Activated CD8-positive, alpha-beta memory T cell treated with anti-CD3 and anti-CD28 coated beads for 36 hours (primary cell): ENCODE measurements around the gene IRGC. TPM values are rescaled to one million over a fixed set of nuclear protein-coding genes. Genes with fewer than 3 reads are reported as not detected.

Source experiments
- CTCF ChIA-PET: fragments of 350-600 bp; sonication (Branson Sonifier 250); formaldehyde crosslinking; loops from one replicate; lab custom pipeline; 2021; ENCODE audit warnings: antibody characterized with exemption; lab: Charles Lee
- POLR2A ChIA-PET: fragments of 350-600 bp; sonication (Branson Sonifier 250); formaldehyde crosslinking; loops from one replicate; lab custom pipeline; 2021; ENCODE audit warnings: antibody characterized with exemption; lab: Charles Lee
- total RNA-seq, 2 experiments: library from RNA; stranded (reverse); gene quantifications; one replicate each; pipeline ENCODE4 v1.2.3, GENCODE V29; 2021

IRGC gene
- total RNA-seq, 2 experiments from 2014 or later, result not detected

DNA sequence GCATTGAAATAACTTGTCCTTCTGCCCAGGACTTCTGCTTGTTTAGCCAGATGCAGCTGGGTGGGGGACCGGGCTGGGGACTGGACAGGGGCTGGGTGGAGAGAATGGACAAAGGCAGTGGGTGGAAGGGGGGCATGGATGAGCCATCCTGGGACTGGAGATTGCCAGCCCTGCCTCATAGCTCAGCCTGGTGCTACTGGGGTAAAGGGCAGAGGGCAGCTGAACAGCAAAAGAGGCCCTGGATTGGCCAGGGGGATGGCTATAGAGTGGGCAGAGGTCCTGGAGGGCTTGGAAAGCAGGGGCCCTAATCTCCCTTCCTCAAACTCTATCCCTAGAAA, 28.2 kb upstream of the IRGC start:
- ChIA-PET CTCF (no interaction called here), POLR2A (no interaction called here)

DNA sequence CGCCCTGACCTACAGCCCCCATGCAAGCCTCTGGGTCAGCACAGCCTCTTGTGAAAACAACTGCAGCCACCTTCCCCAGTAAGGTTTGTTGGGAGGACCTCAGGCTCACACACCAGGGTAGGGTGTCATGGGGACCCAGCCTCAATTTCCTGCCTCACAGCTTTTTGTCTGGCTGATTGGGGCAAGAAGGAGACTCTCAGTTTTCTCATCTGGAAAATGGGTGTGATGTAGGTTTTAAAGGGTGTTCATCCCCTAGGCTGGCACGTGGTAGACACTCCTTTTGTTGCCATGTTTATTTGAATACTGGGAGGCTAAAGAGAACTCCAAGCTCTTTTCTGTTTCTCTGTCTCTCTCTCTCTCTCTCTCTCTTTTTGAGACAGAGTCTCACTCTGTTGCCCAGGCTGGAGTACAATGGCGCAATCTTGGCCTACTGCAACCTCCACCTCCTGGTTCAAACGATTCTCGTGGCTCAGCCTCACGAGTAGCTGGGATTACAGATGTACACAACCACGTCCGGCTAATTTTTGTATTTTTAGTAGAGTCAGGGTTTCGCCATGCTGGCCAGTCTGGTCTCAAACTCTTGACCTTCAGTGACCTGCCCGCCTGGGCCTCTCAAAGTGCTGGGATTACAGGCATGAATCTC, 27.7 kb upstream of the IRGC start:
- ChIA-PET CTCF (no interaction called here), POLR2A (no interaction called here)

DNA sequence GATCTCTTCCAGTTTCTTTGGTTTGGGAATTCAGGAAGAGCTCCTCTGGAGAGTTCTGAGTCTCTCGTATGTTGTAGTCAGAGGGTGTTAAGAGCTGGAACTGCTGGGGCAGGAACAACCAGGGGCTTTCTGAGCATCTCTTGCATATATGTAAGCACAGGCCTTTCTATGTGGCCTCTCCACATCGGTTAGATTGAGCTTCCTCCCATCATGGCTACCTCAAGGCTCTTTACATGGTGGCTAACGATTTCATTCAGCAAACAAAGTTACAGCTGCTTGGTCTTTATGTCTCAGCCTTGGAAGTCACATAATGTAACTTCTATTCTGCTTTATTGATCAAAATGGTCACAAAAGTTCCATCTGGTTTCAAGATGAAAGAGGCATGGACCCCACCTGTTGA, 25.4 kb upstream of the IRGC start:
- CTCF ChIA-PET, result interaction anchor here (0.6 kb wide), 2 partner anchors 17 to 490 kb away, joined by 3 to 7 read pairs; no protein-coding TSS in a partner anchor
- POLR2A ChIA-PET, result no interaction called here

DNA sequence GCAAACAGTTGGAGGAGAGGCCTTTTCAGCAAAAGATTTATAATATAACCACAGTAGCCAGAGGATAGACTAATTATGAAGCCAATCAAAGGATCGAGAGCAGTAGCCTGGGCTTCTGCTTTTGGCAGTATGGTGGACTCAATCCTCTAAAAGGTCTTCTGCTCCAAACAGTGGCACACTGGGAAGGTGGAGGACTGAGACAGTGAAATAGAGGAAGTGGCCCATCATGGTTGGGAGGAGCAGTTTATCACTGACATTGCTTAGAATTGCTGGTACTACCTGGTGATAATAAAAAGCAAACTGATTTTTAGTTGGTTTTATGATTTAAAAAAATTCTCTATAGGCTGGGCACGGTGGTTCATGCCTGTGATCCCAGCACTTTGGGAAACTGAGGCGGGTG, 25.0 kb upstream of the IRGC start:
- CTCF ChIA-PET, result interaction anchor here (0.6 kb wide), 1 partner anchor 489 kb away, joined by 7 read pairs; no protein-coding TSS in a partner anchor
- POLR2A ChIA-PET, result no interaction called here

GRCh38 chr19:43691755-43692154, 24.1 kb upstream of the IRGC start:
- CTCF ChIA-PET, result no interaction called here
- POLR2A ChIA-PET, result no interaction called here

DNA sequence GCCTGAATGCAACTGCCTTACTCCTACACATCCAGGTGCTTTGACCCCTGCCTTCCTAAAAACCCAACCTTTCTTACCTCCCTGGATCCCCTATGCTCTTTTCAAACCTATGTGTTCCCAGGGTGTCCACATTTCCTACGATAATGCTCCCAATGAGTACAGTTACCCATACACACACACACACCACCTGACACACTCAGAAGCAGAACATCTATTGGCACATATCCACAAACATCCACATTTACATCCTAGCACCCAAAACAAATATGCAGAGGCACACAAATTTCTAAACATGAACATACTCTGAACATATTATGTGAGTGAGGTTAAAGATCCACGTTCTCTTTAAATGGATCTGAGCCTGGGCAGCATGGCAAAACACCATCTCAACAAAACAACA, 23.5 kb upstream of the IRGC start:
- ChIA-PET CTCF (no interaction called here), POLR2A (no interaction called here)

DNA sequence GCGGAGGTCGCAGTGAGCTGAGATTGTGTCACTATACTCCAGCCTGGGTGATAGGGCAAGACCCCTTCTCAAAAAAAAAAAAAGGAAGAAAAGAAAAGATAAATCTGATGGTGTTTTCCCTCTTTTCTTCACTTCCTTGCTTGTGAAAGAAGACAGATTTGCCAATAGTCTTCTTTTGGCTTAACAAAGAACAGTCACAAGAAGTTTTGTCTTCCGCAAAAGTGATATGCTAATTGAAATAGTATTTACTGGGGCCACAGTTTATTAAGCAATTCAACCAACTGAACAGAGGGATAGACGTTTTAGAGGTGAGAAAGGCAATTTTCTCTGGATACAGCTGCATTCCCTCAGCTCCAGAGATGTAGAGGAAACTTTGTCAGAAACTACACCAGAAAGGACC, 23.0 kb upstream of the IRGC start:
- CTCF ChIA-PET, result no interaction called here
- POLR2A ChIA-PET, result no interaction called here

GRCh38 chr19:43694553-43694952, 21.3 kb upstream of the IRGC start:
- POLR2A ChIA-PET, result no interaction called here
- CTCF ChIA-PET, result no interaction called here

DNA sequence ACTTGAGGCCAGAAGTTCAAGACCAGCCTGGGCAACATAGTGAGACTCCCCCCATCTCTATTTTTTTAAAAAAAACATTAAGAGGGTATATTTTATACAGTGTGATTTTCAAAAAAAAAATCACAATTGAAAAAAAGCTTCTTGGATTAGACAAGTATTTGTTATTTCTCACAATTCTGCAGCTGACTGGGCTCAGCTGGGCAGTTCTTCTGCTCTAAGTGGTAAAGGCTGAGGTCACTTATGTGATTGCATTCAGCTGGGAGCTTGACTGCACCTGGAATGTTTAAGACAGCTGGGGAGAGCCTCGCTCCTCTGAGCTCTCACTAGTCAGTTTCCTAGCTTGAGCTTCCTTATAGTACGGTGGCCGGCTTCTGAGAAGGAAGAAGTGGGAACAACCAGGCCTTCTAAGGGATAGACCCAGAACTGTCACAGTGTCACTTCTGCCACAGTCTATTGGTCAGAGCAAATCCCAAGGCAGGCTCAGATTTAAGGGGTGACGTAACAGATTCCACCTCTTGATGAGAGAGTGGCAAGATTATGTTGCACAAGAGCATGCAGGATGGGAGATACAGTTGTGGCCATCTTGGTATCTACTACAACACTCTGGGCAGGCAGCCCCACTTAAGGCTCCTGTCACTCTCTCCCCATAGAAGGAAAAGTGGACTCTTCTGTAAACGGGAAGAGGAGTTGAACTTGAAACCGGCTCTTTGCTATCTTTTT, 19.7 kb upstream of the IRGC start:
- ChIA-PET CTCF (interaction anchor here (0.6 kb wide), 1 partner anchor 11 kb away, joined by 3 read pairs; no protein-coding TSS in a partner anchor), POLR2A (no interaction called here)

- ChIA-PET CTCF (no interaction called here), POLR2A (no interaction called here)
Measured at GRCh38 chr19:43697295-43697694, 18.6 kb upstream of the IRGC start.

GRCh38 chr19:43699506-43700394, 16.1 kb upstream of the IRGC start:
- ChIA-PET POLR2A (no interaction called here), CTCF (interaction anchor here (0.9 kb wide), 1 partner anchor 32 kb away, joined by 3 read pairs; no protein-coding TSS in a partner anchor)

- ChIA-PET CTCF (interaction anchor here (0.9 to 1.0 kb wide), 2 partner anchors 32 to 65 kb away, joined by 3 read pairs; no protein-coding TSS in a partner anchor), POLR2A (interaction anchor here (0.9 kb wide), 1 partner anchor 31 kb away, joined by 3 read pairs; the partner anchor contains the start of gene PLAUR)
Measured at GRCh38 chr19:43700395-43701000, 15.4 kb upstream of the IRGC start.

DNA sequence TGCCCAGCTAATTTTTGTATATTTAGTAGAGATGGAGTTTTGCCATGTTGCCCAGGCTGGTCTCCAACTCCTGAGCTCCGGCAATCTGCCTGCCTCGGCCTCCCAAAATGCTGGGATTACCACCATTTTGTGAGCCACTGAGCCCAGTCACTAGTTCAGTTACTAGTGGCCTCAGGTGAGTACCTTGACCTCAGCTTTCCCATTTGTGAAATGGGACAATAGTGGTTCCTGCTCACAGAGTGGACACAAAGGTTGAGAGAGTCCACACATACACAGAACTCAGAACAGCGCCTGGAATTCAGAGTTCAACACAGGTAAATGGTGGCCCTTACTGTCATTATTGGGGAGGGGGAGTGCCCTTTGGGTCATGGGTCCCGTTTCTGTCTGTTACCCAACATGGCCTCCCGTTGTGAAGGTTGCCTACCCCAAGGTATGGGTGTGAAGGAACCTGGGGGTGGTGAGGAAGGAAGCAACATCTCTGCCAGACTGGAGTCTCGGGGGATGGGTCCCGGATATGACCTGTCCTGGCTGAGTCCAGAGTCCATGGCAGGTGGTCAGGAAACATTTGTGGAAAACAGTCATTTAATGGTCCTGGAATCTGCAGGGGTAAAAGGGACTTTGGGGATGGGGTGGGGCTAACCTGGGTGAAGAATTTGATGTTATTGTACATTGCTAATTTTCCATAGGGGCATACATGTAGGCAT, 11.7 kb upstream of the IRGC start:
- ChIA-PET POLR2A (interaction anchor here (0.6 kb wide), 1 partner anchor 60 kb away, joined by 4 read pairs; no protein-coding TSS in a partner anchor), CTCF (interaction anchor here (1.4 kb wide), 1 partner anchor 28 kb away, joined by 3 read pairs; no protein-coding TSS in a partner anchor)

DNA sequence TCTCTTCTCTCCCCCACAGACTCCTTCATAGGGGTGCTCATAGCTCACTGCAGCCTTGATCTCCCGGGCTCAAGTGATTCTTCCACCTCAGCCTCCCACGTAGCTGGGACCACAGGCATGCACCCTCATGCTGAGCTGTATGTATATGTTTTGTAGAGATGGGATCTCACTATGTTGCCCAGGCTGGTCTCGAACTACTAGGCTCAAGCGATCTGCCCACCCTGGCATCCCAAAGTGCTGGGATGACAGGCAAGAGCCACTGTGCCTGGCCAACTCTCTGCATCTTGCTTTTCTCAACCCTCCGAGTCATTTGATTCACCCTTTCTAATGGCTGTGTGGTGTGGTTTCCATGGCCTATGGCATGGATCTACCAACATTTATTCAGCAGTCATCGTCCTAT, 10.1 kb upstream of the IRGC start:
- ChIA-PET POLR2A (no interaction called here), CTCF (no interaction called here)

GRCh38 chr19:43707158-43707712, 8.6 kb upstream of the IRGC start:
- POLR2A ChIA-PET, result no interaction called here
- CTCF ChIA-PET, result interaction anchor here (0.7 kb wide), 1 partner anchor 14 kb away, joined by 4 read pairs; no protein-coding TSS in a partner anchor

GRCh38 chr19:43708716-43709115, 7.2 kb upstream of the IRGC start:
- CTCF ChIA-PET, result no interaction called here
- POLR2A ChIA-PET, result no interaction called here

DNA sequence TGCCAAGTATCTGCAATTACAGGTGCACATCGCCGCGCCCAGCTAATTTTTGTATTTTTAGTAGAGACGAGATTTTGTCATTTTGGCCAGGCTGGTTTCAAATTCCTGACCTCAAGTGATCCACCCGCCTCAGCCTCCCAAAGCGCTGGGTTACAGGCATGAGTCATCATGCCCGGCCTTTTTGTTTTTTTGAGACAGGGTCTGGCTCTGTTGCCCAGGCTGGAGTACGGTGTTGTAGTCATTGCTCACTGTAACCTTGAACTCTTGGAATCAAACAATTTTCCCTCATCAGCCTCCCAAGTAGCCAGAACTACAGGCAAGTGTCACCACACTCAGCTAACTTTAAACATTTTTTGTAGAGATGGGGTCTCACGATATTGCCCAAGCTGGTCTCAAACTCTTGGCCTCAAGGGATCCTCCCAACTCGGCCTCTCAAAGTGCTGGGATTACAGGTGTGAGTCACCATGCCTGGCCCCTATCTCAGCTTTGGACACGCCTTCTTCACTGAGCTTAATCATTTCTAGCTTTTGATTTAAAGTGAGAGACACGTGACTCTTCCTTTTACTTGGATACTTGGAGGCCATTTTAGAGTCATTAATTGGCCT, 4.0 kb upstream of the IRGC start:
- ChIA-PET CTCF (no interaction called here), POLR2A (no interaction called here)

DNA sequence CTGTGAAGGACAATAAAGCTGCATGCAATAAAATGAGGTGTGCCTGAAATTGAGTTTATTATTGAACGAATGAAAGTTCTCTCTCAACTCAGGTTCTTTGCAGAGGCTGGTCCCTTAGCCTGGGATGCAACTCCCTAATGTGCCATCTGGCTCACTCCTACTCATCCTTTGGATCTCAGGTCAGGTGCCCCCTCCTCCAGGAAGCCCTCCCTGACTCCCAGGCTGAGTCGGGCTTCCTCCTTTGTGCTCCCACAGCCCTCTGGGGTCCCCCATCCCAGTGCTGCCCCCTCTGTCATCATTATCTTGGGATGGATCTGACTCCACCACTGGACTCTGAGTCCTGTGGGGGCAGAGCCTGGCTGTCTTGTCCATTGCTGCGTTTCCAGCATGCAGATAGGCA, 2.7 kb upstream of the IRGC start:
- POLR2A ChIA-PET, result no interaction called here
- CTCF ChIA-PET, result no interaction called here
